ENCODE measurements around the gene CFAP299.
A peak's percentile ranks its signal among the peaks of the same experiment; 100 is the strongest.
"Not testable (repeated sequence)": the region's sequence is repeated elsewhere in the genome, so short reads cannot be mapped to it uniquely, and the experiment has no call there.

The CFAP299 gene

DNA sequence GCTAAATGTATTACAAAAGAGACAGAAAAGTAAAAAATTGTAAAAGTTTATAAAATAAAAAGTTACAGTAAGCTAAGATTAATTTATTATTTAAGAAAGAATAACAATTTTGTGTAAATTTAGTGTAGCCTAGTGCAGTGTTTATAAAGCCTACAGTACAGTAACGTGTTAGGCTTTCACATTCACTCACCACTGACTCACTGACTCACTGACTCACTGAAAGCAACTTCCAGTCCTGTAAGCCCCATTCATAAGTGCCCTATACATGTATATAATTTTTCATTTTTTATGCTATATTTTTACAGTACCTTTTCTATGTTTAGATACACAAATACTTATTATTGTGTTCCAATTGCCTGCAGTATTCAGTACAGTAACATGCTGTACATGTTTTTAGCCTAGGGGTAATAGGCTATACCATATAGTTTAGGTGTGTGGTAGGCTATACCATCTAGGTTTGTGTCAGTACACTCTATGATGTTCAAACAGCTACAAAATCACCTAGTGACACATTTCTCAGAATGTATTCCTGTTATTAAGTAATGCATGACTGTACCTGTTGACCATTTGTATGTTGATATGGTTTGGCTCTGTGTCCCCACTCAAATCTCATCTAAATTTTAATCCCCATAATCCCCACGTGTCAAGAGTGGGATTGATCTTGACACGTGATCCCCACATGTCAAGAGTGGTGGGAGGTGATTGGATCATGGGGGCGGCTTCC, 57.9 kb downstream of the CFAP299 start:
- no peak for DNase-seq

- no peak for DNase-seq
Observed at GRCh38 chr4:80393970-80394250, 58.4 kb downstream of the CFAP299 start.

- DNase-seq, result no peak
Observed at GRCh38 chr4:80407246-80407645, 71.7 kb downstream of the CFAP299 start.

- no peak for DNase-seq
Observed at GRCh38 chr4:80409809-80410208, 74.3 kb downstream of the CFAP299 start.

GRCh38 chr4:80412322-80412721, 76.8 kb downstream of the CFAP299 start:
- DNase-seq, result no peak

GRCh38 chr4:80413086-80413485, 77.6 kb downstream of the CFAP299 start:
- DNase-seq, result no peak

DNA sequence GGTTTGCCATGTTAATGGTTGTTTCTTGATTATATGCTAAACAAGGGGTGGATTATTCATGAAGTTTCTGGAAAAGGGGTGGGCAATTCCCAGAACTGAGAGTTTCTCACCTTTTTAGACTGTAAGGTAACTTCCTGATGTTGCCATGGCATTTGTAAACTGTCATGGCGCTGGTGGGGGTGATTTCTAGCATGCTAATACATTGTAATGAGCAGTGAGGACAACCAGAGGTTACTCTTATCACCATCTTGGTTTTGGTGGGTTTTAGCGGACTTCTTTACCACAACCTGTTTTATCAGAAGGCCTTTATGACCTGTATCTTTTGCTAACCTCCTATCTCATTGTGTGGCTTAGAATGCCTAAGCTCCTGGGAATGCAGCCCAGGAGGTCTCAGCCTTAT, 81.5 kb downstream of the CFAP299 start:
- DNase-seq, result no peak

DNA sequence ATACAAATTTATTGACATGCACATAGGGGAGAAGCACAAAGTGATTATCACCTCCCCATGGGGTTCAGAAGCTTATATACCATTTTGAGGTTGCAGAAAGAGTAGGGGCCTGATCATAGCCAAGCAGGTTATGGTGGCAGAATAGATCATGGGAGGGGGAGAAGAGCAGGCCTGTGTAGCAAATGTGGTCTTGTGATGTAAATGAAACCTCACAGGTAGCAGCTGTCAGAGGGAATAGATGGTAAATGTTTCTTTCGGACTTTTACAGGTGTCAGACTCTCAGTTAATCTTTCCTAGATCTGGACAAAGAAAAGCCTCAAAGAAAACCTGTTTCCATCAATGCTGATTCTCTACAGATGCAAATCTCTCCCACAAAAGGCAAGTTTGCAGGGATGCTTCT, 84.4 kb downstream of the CFAP299 start:
- no peak for DNase-seq

- no peak for DNase-seq
Observed at GRCh38 chr4:80420638-80421037, 85.1 kb downstream of the CFAP299 start.

DNA sequence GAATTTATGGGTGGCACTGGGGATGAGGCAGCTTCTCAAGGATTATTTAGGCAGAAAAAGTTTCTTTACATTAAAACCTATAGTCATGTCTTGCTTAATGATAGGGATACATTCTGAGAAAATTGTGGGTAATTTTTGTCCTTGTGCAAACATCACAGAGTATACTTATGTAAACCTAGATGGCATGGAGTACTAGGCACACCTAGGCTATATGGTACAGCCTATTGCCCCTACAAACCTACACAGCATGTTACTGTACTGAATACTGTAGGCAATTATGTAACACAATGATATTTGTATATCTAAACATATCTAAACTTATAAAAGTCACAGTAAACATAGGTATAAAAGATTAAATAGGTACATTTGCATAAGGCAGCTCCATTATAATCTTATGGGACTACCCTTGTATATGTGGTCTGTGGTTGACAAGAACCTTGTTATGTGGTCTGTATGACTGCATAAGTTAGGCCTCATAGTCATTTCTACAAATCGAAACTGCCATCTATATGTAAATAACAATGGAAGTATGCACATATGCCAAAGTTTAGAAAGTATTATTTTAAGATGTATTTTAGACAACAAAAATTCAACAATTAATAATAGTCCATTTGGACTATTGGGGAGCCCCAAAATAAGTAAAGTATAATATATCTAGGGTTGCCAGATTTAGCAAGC, 87.3 kb downstream of the CFAP299 start:
- DNase-seq, result peak; percentile 2

- no peak for DNase-seq
Observed at GRCh38 chr4:80423553-80424224, 88.2 kb downstream of the CFAP299 start.

DNA sequence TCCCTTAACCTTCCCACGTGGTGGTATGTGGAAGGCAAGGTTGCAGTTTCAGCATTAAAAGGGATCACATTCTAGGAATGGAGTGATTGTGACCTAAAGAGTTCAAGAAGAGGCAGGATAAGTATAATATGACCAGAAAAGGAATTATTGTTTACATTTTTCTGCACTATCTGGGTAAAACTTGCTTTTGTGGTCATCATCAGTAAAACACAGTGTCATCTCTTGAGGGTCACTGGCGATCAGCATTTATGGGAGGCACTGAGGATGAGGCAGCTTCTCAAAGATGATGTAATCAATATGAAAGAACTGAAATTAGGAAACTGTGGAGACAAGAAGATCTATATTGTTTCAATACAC, 88.7 kb downstream of the CFAP299 start:
- DNase-seq, result no peak

DNA sequence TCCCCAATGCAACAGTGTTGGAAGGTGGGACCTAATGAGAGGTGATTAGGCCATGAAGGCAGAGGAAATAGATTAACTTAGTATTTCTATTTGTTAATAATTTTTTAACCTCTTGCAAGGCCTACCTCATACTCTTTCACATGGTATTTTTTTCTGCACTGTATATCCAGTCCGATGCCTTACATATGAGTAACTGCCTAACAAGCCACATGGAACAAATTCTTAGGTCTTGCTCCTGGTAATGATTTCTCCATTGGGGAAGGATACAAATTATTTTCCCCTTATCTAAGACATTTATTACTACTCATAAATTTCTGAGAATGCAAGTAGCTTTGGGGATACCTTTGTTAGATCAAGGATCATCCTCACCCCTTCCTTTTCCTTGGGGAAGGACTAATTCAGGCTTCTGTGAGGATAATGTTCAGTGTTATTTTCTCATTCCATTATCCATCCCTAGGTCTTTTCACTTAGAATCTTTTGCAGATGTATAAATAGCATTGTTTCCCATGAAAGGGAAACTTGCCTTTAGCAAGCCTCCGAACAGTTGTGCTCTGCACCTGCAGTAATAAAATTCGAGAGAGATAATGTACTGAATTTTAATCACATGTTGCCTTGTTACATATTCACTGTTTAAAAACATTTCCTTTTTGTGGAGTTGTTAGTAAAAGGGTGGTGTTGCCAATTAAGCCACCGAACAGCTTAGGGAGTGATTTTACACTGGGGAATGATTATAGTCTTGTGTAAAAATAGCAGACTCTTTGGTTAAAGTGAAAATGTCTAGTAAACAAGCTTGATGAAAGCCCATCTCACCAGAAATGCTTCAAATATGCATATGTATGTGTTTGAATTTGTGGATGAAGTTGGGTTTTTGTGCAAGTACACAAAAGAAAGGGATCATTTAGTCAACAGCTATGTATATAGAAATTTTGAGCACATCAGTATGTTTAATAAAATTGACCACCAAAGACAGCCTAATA, 89.9 kb downstream of the CFAP299 start:
- no peak for DNase-seq

DNA sequence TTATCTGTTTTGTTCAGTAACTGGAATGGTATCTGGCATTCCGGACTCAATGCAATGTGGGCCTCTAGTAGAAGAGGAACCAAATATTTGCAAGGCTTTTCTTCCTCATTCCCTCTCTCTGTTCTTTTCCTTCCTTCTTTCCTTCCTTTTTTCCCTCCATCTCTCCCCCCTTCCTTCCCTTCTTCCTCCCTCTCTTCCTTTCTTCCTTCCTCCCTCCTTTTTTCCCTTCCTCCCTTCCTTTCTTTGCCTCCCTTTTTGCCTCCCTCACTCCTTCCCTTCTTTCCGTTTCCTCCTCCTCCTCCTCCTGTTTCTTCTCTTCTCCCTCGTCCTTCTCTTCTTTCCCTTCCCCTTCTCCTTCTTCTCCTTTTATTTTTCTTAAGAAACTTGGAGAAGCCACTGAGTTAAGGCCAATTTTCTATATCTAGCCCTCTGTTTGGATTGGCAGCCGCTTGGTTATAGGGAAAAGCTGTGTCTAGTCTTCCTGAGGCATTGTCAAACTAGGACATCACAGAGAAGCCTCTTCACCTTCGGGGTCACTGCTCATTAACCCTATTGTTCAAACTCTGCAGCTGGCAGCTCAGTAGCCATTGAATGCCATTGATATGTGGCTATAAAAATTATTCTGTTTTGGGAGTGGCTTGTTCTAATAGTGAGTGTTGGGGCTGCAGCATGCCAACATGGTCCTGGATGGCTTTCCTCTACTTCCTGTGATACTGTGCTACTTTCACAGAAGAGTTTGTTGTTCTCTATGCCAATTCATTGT, 95.9 kb downstream of the CFAP299 start:
- peak; percentile 14 for DNase-seq

- DNase-seq, result no peak
Observed at GRCh38 chr4:80434238-80434637, 98.7 kb downstream of the CFAP299 start.

- DNase-seq, result no peak
Observed at GRCh38 chr4:80438016-80438415, 102.5 kb downstream of the CFAP299 start.

DNA sequence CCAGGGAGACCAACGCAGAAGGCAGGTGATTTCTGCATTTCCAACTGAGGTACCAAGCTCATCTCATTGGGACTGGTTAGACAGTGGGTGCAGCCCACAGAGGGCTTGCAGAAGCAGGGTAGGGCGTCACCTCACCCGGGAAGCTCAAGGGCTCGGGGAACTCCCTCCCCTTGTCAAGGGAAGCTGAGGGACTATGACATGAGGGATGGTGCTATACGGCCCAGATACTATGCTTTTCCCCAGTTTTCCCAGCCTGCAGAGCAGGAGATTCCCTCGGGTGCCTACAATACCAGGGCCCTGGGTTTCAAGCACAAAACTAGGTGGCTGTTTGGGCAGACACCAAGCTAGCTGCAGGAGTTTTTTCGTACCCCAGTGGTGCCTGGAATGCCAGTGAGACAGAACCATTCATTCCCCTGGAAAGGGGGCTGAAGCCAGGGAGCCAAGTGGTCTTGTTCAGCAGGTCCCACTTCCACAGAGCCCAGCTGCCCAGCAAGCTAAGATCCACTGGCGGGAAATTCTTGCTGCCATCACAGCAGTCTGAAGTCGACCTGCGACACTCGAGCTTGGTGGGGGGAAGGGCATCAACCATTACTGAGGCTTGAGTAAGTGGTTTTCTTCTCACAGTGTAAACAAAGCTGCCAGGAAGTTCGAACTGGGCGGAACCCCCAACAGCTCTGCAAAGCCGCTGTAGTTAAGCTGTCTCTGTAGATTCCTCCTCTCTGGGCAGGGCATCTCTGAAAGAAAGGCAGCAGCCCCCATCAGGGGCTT, 103.9 kb downstream of the CFAP299 start:
- DNase-seq, result not testable (repeated sequence)

GRCh38 chr4:80446248-80446647, 110.7 kb downstream of the CFAP299 start:
- DNase-seq, result no peak

DNA sequence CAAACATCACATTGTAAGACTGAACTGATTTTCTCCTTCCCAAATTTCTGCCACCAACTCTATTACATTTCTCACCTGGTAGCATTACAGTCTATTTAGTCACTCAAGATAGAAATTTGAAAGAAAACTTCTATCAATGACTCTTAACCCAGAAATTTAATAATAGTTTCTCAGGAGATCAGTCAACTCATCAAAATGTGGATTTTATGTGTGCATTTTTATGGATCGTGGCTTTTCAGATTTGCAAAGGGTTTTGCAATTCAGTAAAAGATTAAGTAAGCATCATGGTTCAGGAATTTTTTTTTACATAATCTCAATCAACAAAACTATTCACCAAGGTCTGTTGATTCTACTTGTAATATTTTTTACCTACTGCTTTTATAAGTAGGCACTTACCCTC, 111.1 kb downstream of the CFAP299 start:
- DNase-seq, result no peak

GRCh38 chr4:80447493-80447892, 112.0 kb downstream of the CFAP299 start:
- no peak for DNase-seq

DNA sequence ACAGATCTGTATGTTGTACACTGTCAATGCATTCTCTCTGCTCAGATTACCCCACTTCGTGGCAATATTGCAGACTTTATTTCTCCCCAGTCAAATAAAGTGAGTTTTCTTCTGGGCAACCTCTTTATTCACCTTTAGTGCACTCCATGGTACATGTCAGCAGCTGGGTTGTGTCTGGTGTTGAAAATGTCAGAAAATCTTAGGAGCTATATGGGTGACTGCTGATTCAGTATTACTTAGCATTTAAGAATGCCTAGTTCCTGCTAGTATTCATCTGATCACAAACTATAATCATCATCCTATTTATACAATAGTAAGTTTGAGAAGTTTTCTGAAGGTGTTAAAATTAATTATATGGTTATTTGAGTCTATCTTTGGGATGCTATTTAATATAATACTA, 112.5 kb downstream of the CFAP299 start:
- no peak for DNase-seq

DNA sequence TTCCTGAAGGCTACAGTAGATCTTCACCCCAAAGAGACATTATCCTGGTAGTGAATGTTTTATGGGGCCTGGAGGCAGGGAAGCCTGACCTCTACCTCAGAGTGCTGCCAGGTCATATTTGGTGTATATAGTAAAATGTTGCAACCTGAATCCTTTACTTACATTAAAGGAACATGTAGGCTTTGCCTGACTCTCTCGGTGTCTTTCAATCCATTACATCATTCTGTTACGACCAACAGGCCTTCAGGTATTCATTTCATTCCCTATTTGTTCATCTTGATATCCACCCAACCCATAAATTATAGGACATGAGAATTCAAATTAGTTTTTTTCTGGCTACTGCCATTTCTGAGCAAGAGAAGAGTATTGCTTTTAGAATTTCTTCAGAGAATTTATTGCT, 116.5 kb downstream of the CFAP299 start:
- DNase-seq, result no peak

All from NCI-H748 treated with DMSO at 0.1 percent for 48 hours (cell line).